DND-41 (cell line): Measurements from ENCODE around the gene CDK19.

Experiments
- ATAC-seq: fragments of 200-7000 bp; cut with Tn5 transposase; 3 replicates; pipeline ENCODE4 v1.9.1; 2021; ENCODE audit warnings: low read depth; ENCODE audit not compliant: insufficient read depth
- DNase-seq: peaks from one replicate; pipeline ENCODE4 v3.0.0-alpha.2; 2020
- H2AFZ ChIP-seq: 2 replicates; pipeline ENCODE4 v1.6.0; 2012; ENCODE audit warnings: low read depth, low read length
- H3K27ac ChIP-seq: 2 replicates; pipeline ENCODE4 v1.5.1; 2012; ENCODE audit warnings: low read length, inconsistent platforms
- H3K27me3 ChIP-seq: fragments of 200-600 bp; sonication (generic); 2 replicates; pipeline ENCODE4 v1.6.0; 2012; ENCODE audit warnings: low read length, mild to moderate bottlenecking, inconsistent platforms; ENCODE audit not compliant: insufficient read depth, poor library complexity
- H3K36me3 ChIP-seq: 2 replicates; pipeline ENCODE4 v1.5.1; 2012; ENCODE audit warnings: low read length, inconsistent platforms; ENCODE audit not compliant: insufficient read depth
- H3K4me1 ChIP-seq: 2 replicates; pipeline ENCODE4 v1.5.1; 2012; ENCODE audit warnings: mild to moderate bottlenecking, low read length; ENCODE audit not compliant: insufficient read depth
- H3K4me2 ChIP-seq: 2 replicates; pipeline ENCODE4 v1.6.0; 2012; ENCODE audit warnings: mild to moderate bottlenecking, moderate library complexity, low read length, inconsistent platforms; ENCODE audit not compliant: insufficient read depth
- H3K4me3 ChIP-seq, 2 experiments: fragments of 200-600 bp in 1 of 2; shearing (Covaris generic) in 1 of 2; 2 replicates each; pipeline ENCODE4 v1.5.1; 2012 to 2016; ENCODE audit warnings: inconsistent platforms in 2 of 2, low read length in 2 of 2, mild to moderate bottlenecking in 2 of 2, low read depth in 1 of 2, moderate library complexity in 1 of 2
- H3K79me2 ChIP-seq: 2 replicates; pipeline ENCODE4 v1.6.0; 2012; ENCODE audit warnings: low read length, inconsistent platforms; ENCODE audit not compliant: insufficient read depth
- H3K9ac ChIP-seq: 2 replicates; pipeline ENCODE4 v1.6.0; 2012; ENCODE audit warnings: low read depth, mild to moderate bottlenecking, inconsistent platforms, low read length, moderate library complexity
- H3K9me3 ChIP-seq: 2 replicates; pipeline ENCODE4 v1.5.1; 2012; ENCODE audit warnings: low read length, moderate library complexity, mild to moderate bottlenecking, inconsistent platforms; ENCODE audit not compliant: insufficient read depth, severe bottlenecking
- H4K20me1 ChIP-seq: 2 replicates; pipeline ENCODE4 v1.6.0; 2012; ENCODE audit warnings: low read length; ENCODE audit not compliant: insufficient read depth
- EZH2 ChIP-seq: IDR thresholded peaks from 3 replicates; pipeline ENCODE4 v1.6.1; 2012; ENCODE audit warnings: borderline replicate concordance, low read depth, mild to moderate bottlenecking, moderate library complexity, low read length, inconsistent platforms; ENCODE audit not compliant: severe bottlenecking
- TF ChIP-seq, protein P1 (sequence below): IDR thresholded peaks from 2 replicates; pipeline ENCODE4 v1.5.1; 2012; ENCODE audit warnings: borderline replicate concordance, low read length, moderate library complexity, mild to moderate bottlenecking; ENCODE audit not compliant: poor library complexity, severe bottlenecking; ENCODE audit errors: extremely low read depth

CDK19 gene

GRCh38 chr6:110652520-110652919 is 162.7 kb downstream of the CDK19 start:
- TF ChIP-seq, protein P1, sequence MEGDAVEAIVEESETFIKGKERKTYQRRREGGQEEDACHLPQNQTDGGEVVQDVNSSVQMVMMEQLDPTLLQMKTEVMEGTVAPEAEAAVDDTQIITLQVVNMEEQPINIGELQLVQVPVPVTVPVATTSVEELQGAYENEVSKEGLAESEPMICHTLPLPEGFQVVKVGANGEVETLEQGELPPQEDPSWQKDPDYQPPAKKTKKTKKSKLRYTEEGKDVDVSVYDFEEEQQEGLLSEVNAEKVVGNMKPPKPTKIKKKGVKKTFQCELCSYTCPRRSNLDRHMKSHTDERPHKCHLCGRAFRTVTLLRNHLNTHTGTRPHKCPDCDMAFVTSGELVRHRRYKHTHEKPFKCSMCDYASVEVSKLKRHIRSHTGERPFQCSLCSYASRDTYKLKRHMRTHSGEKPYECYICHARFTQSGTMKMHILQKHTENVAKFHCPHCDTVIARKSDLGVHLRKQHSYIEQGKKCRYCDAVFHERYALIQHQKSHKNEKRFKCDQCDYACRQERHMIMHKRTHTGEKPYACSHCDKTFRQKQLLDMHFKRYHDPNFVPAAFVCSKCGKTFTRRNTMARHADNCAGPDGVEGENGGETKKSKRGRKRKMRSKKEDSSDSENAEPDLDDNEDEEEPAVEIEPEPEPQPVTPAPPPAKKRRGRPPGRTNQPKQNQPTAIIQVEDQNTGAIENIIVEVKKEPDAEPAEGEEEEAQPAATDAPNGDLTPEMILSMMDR, result no peak
- no peak for TF ChIP-seq EZH2
- no peak for DNase-seq

GRCh38 chr6:110650755-110651154 is 164.5 kb downstream of the CDK19 start:
- Histone ChIP-seq H3K27me3 (no peaks in the 10 kb centered on the region), H3K27ac (no peak overlapping the region), H3K4me2 (no peak overlapping the region), H3K4me1 (no peaks in the 10 kb centered on the region), H3K9ac (no peak overlapping the region), H2AFZ (no peak overlapping the region), H3K36me3 (peaks cover 14% of the 10 kb centered on the region), H4K20me1 (no peaks in the 10 kb centered on the region), H3K79me2 (no peaks in the 10 kb centered on the region), H3K4me3 (no peak overlapping the region), H3K9me3 (no peaks in the 10 kb centered on the region)
- DNase-seq (no peak), ATAC-seq (no peak)
- TF ChIP-seq EZH2, result no peak
- TF ChIP-seq, protein P1, result no peak

More at GRCh38 chr6:110652520-110652919, 162.7 kb downstream of the CDK19 start:
- no peak overlapping the region for H3K4me3 ChIP-seq
- no peak overlapping the region for H2AFZ ChIP-seq
- H3K79me2 ChIP-seq, result no peaks in the 10 kb centered on the region
- no peaks in the 10 kb centered on the region for H3K27me3 ChIP-seq
- no peak for ATAC-seq
- H3K9me3 ChIP-seq, result no peaks in the 10 kb centered on the region
- H3K9ac ChIP-seq, result no peak overlapping the region
- no peak overlapping the region for H3K27ac ChIP-seq
- H3K36me3 ChIP-seq, result no peaks in the 10 kb centered on the region
- H3K4me1 ChIP-seq, result no peaks in the 10 kb centered on the region
- H3K4me2 ChIP-seq, result no peak overlapping the region
- no peaks in the 10 kb centered on the region for H4K20me1 ChIP-seq

GRCh38 chr6:110649704-110650103 is 165.6 kb downstream of the CDK19 start:
- TF ChIP-seq, protein P1, result no peak
- TF ChIP-seq EZH2, result no peak
- H4K20me1 ChIP-seq, result no peaks in the 10 kb centered on the region
- peaks cover 17% of the 10 kb centered on the region for H3K36me3 ChIP-seq
- H2AFZ ChIP-seq, result no peak overlapping the region
- DNase-seq (no peak), ATAC-seq (no peak)
- H3K4me3 ChIP-seq, result no peak overlapping the region
- no peaks in the 10 kb centered on the region for H3K79me2 ChIP-seq
- no peak overlapping the region for H3K9ac ChIP-seq
- no peak overlapping the region for H3K27ac ChIP-seq
- no peaks in the 10 kb centered on the region for H3K27me3 ChIP-seq
- H3K9me3 ChIP-seq, result no peaks in the 10 kb centered on the region
- no peak overlapping the region for H3K4me2 ChIP-seq
- no peaks in the 10 kb centered on the region for H3K4me1 ChIP-seq

- Histone ChIP-seq H3K27me3 (no peaks in the 10 kb centered on the region), H2AFZ (no peak overlapping the region), H3K4me2 (no peak overlapping the region), H3K27ac (no peak overlapping the region), H3K4me3 (no peak overlapping the region), H3K9me3 (no peaks in the 10 kb centered on the region), H4K20me1 (no peaks in the 10 kb centered on the region), H3K4me1 (no peaks in the 10 kb centered on the region), H3K36me3 (peaks cover 17% of the 10 kb centered on the region), H3K9ac (no peak overlapping the region), H3K79me2 (no peaks in the 10 kb centered on the region)
- no peak for DNase-seq
- ATAC-seq, result no peak
- no peak for TF ChIP-seq EZH2
- TF ChIP-seq, protein P1, result peak; percentile 60
Observed at GRCh38 chr6:110646951-110647910, 168.0 kb downstream of the CDK19 start.
